HepG2 (cell line): Measurements from ENCODE around the gene KITLG. TPM values are rescaled to one million over a fixed set of nuclear protein-coding genes. Genes with fewer than 3 reads are reported as not detected.
A peak's percentile ranks its signal among the peaks of the same experiment; 100 is the strongest.

Source experiments
- IKZF4 ChIP-seq: sonication (generic); formaldehyde crosslinking; IDR thresholded peaks from 2 replicates; pipeline ENCODE4 v1.5.1; 2020; ENCODE audit warnings: borderline replicate concordance, mild to moderate bottlenecking, low read depth, missing genetic modification reagents; ENCODE audit errors: not compliant biosample characterization
- KDM5B ChIP-seq: sonication (generic); formaldehyde crosslinking; IDR thresholded peaks from 2 replicates; pipeline ENCODE4 v1.4.0; 2020; ENCODE audit warnings: missing genetic modification reagents, mild to moderate bottlenecking, borderline replicate concordance
- KMT2B ChIP-seq: IDR thresholded peaks from 2 replicates; pipeline ENCODE4 v1.6.1; 2016; ENCODE audit warnings: missing genetic modification reagents, missing compliant biosample characterization
- SALL2 ChIP-seq: sonication (generic); formaldehyde crosslinking; IDR thresholded peaks from 2 replicates; pipeline ENCODE4 v1.8.1; 2023; ENCODE audit warnings: mild to moderate bottlenecking, missing genetic modification reagents, inconsistent platforms
- ZNF329 ChIP-seq: sonication (generic); formaldehyde crosslinking; IDR thresholded peaks from 2 replicates; pipeline ENCODE4 v1.9.0; 2021; ENCODE audit warnings: low read depth, mild to moderate bottlenecking, missing genetic modification reagents
- ZNF343 ChIP-seq: sonication (generic); formaldehyde crosslinking; IDR thresholded peaks from 2 replicates; pipeline ENCODE4 v1.4.0; 2020; ENCODE audit warnings: mild to moderate bottlenecking, missing genetic modification reagents
- ZNF510 ChIP-seq: sonication (generic); formaldehyde crosslinking; IDR thresholded peaks from 2 replicates; pipeline ENCODE4 v1.4.0; 2020; ENCODE audit warnings: low read depth, mild to moderate bottlenecking, missing genetic modification reagents
- ZSCAN25 ChIP-seq: sonication (generic); formaldehyde crosslinking; IDR thresholded peaks from 2 replicates; pipeline ENCODE4 v1.8.0; 2022; ENCODE audit warnings: mild to moderate bottlenecking, missing genetic modification reagents
- polyA plus RNA-seq, 8 experiments: library from polyadenylated mRNA; depleted of rRNA in 3 of 8; stranded (reverse) in 7 of 8; unstranded in 1 of 8; fragments of >200 nt; fragmentation: Illumina TruSeq in 4 of 8; extraction: Trizol in 4 of 8; gene quantifications; 2 replicates each; pipeline versions ENCODE4 v1.2.1 to v1.2.3, GENCODE V29; 2011 to 2016; ENCODE audit warnings: low read depth in 4 of 8, missing spikeins in 1 of 8, mixed read lengths in 1 of 8; ENCODE audit not compliant: insufficient read depth in 1 of 8
- total RNA-seq, 5 experiments: library from RNA; depleted of rRNA; stranded (reverse); fragments of >200 nt; fragmentation: Illumina TruSeq; extraction: Trizol; gene quantifications; 2 replicates each; pipeline ENCODE4 v1.2.3, GENCODE V29; 2016; ENCODE audit warnings: low read depth in 1 of 5
- TF ChIP-seq, protein P1 (sequence below), 2 experiments: sonication (generic) in 1 of 2; formaldehyde crosslinking in 1 of 2; IDR thresholded peaks; 2 replicates each; pipeline versions ENCODE4 v1.6.1 to v1.9.0; 2014 to 2022; ENCODE audit warnings: antibody characterized with exemption in 1 of 2, borderline replicate concordance in 1 of 2, inconsistent platforms in 1 of 2, low read depth in 1 of 2, missing genetic modification reagents in 1 of 2
- TF ChIP-seq, protein P2 (sequence below): IDR thresholded peaks from 2 replicates; pipeline ENCODE4 v1.6.1; 2016; ENCODE audit warnings: low read depth, missing genetic modification reagents, missing compliant biosample characterization
- TF ChIP-seq, protein P3 (sequence below): sonication (generic); formaldehyde crosslinking; IDR thresholded peaks from 2 replicates; pipeline ENCODE4 v1.4.0; 2020; ENCODE audit warnings: mild to moderate bottlenecking, low read depth, missing genetic modification reagents
- TF ChIP-seq, protein P4 (sequence below): sonication (generic); formaldehyde crosslinking; IDR thresholded peaks from 2 replicates; pipeline ENCODE4 v1.8.0; 2022; ENCODE audit warnings: missing genetic modification reagents, low read depth, mild to moderate bottlenecking, borderline replicate concordance

The KITLG gene
- total and polyA plus RNA-seq, 2 of the 13 experiments (the other 11 are each of a cell fraction or from before 2014, with no cell fraction given) = 0.66 to 4.3 TPM

DNA sequence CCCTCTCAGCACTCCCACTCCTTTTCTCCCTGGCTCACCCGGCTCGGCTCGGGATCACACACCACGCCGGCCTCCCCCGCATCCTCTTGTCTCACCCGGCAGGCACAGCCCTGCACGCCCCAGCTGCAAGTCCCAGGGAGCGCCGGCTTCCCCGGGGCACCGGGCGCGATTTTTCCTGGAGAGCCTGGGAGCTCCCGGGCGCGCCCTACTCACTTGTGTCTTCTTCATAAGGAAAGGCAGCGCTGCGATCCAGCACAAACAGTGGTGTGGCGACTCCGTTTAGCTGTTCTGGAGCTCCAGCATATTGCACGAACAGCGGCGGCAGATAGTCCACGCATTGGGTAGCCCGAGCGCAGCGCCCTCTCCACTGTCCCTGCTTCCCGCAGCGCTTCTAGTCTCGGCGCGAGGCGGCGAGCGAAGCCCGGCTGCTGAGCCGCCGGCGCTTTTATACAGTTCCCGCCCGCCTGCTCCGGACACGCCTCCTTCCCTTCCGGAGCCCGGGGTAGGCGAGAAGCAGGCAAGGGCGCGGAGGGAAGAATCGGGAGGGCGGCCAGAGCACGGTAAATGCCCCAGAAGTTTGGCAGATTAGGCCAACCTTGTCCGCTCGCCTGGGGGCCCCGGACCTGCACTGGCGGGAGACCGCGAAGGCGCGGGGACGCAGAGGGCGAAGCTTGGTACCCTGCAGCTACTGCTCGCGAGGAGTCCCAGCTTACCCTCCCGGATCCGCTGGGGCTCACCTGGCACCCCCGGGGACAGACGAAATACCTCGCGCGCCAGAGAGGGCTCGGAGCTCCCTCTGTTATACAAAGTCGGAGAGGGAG is at the start of gene KITLG (continued):
- TF ChIP-seq, protein P1, sequence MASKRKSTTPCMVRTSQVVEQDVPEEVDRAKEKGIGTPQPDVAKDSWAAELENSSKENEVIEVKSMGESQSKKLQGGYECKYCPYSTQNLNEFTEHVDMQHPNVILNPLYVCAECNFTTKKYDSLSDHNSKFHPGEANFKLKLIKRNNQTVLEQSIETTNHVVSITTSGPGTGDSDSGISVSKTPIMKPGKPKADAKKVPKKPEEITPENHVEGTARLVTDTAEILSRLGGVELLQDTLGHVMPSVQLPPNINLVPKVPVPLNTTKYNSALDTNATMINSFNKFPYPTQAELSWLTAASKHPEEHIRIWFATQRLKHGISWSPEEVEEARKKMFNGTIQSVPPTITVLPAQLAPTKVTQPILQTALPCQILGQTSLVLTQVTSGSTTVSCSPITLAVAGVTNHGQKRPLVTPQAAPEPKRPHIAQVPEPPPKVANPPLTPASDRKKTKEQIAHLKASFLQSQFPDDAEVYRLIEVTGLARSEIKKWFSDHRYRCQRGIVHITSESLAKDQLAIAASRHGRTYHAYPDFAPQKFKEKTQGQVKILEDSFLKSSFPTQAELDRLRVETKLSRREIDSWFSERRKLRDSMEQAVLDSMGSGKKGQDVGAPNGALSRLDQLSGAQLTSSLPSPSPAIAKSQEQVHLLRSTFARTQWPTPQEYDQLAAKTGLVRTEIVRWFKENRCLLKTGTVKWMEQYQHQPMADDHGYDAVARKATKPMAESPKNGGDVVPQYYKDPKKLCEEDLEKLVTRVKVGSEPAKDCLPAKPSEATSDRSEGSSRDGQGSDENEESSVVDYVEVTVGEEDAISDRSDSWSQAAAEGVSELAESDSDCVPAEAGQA (IDR thresholded peaks at IDR 0.05; ENCODE audit: low read depth) = no peak
- TF ChIP-seq, protein P1 (CRISPR knock-in tag; IDR thresholded peaks at IDR 0.05; ENCODE audit: borderline replicate concordance) = no peak
- no peak for TF ChIP-seq ZNF329 (CRISPR knock-in tag)
- TF ChIP-seq, protein P2, sequence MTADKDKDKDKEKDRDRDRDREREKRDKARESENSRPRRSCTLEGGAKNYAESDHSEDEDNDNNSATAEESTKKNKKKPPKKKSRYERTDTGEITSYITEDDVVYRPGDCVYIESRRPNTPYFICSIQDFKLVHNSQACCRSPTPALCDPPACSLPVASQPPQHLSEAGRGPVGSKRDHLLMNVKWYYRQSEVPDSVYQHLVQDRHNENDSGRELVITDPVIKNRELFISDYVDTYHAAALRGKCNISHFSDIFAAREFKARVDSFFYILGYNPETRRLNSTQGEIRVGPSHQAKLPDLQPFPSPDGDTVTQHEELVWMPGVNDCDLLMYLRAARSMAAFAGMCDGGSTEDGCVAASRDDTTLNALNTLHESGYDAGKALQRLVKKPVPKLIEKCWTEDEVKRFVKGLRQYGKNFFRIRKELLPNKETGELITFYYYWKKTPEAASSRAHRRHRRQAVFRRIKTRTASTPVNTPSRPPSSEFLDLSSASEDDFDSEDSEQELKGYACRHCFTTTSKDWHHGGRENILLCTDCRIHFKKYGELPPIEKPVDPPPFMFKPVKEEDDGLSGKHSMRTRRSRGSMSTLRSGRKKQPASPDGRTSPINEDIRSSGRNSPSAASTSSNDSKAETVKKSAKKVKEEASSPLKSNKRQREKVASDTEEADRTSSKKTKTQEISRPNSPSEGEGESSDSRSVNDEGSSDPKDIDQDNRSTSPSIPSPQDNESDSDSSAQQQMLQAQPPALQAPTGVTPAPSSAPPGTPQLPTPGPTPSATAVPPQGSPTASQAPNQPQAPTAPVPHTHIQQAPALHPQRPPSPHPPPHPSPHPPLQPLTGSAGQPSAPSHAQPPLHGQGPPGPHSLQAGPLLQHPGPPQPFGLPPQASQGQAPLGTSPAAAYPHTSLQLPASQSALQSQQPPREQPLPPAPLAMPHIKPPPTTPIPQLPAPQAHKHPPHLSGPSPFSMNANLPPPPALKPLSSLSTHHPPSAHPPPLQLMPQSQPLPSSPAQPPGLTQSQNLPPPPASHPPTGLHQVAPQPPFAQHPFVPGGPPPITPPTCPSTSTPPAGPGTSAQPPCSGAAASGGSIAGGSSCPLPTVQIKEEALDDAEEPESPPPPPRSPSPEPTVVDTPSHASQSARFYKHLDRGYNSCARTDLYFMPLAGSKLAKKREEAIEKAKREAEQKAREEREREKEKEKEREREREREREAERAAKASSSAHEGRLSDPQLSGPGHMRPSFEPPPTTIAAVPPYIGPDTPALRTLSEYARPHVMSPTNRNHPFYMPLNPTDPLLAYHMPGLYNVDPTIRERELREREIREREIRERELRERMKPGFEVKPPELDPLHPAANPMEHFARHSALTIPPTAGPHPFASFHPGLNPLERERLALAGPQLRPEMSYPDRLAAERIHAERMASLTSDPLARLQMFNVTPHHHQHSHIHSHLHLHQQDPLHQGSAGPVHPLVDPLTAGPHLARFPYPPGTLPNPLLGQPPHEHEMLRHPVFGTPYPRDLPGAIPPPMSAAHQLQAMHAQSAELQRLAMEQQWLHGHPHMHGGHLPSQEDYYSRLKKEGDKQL = no peak
- no peak for TF ChIP-seq IKZF4 (CRISPR knock-in tag)
- TF ChIP-seq ZSCAN25 (CRISPR knock-in tag) = no peak
- TF ChIP-seq ZNF343 (CRISPR knock-in tag) = 0 out of 2 replicates have a peak, but pooled peaks have one; percentile 42
- peak; percentile 31; the same call in 1 of the 2 replicates for TF ChIP-seq KDM5B (CRISPR knock-in tag)
- TF ChIP-seq, protein P3, sequence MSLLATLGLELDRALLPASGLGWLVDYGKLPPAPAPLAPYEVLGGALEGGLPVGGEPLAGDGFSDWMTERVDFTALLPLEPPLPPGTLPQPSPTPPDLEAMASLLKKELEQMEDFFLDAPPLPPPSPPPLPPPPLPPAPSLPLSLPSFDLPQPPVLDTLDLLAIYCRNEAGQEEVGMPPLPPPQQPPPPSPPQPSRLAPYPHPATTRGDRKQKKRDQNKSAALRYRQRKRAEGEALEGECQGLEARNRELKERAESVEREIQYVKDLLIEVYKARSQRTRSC (CRISPR knock-in tag) = no peak
- no peak for TF ChIP-seq ZNF510 (CRISPR knock-in tag)
- TF ChIP-seq KMT2B = no peak
- TF ChIP-seq SALL2 (CRISPR knock-in tag) = no peak
- TF ChIP-seq, protein P4, sequence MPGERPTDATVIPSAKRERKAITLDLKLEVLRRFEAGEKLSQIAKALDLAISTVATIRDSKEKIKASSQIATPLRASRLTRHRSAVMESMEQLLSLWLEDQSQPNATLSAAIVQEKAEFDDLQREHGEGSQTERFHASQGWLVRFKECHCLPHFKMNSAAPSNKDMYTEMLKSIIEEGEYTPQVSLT (CRISPR knock-in tag) = no peak
